ENCODE data around the gene TUSC1.

The TUSC1 gene

DNA sequence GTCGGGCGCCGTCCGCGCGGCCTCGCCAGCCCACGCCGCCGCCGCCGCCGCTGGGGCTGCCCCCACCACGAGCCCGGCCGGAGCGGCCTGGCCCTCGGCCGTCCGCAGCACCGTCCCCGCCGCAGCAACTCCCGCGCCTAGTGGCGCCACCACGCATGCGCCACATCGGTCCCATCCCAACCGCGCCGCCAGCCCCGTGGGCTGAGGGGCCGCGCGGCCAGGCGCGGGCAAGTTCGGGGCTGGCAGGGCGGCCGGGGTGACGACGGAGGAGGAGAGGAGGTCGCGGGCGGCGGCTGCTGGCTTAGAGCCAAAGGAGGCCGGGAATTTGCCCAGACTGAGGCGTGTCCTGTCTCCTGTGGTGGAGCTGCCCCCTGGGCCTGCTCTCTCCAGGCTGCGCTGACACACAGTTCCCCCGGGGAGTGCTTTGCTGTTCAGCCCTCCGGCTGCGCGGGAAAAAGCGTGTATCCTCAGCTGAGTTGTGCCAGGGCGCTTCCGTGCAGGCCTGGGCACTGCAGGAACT lies at the start of gene TUSC1:
Gene TUSC1 (minus strand): TSS at position 298 of the 520 bp plus-strand sequence. CDS start 132 bp downstream, at position 166.
- peak within 1 kb of the TSS; percentile 94 for H3K27ac ChIP-seq
- TF ChIP-seq ZFX (IDR thresholded peaks at IDR 0.05): peak; percentile 71
- TF ChIP-seq, protein P1, sequence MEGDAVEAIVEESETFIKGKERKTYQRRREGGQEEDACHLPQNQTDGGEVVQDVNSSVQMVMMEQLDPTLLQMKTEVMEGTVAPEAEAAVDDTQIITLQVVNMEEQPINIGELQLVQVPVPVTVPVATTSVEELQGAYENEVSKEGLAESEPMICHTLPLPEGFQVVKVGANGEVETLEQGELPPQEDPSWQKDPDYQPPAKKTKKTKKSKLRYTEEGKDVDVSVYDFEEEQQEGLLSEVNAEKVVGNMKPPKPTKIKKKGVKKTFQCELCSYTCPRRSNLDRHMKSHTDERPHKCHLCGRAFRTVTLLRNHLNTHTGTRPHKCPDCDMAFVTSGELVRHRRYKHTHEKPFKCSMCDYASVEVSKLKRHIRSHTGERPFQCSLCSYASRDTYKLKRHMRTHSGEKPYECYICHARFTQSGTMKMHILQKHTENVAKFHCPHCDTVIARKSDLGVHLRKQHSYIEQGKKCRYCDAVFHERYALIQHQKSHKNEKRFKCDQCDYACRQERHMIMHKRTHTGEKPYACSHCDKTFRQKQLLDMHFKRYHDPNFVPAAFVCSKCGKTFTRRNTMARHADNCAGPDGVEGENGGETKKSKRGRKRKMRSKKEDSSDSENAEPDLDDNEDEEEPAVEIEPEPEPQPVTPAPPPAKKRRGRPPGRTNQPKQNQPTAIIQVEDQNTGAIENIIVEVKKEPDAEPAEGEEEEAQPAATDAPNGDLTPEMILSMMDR (conservative IDR thresholded peaks at IDR 0.05): no peak; the same call in 1 of the 2 replicates

DNA sequence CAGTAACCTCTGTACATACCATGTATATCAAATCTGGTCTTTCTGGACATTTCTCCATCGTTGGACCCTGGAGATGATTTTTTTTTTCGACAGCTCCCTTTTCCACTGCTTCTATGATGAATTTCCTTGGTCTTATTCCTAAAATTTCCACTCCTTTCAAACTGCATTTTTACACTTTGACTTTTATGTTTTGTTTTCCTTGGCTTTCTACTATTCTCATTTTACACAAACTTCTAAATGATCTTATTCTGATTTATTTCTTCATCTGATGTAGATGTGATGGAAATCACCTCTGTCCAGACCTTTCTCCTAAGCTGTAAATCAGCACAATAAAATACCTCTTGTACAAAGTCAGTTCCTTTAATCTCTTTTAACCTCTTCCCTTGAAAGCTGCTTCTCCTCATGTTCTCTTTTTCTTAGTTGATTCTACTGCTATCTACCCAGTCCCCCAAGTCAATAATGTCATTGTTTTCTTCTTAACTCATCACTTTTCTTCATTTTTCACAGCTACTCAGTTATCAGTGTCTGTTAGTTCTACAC lies 48.7 kb upstream of the TUSC1 start:
- TF ChIP-seq, protein P1 (conservative IDR thresholded peaks at IDR 0.05): no peak
- TF ChIP-seq ZFX (IDR thresholded peaks at IDR 0.05): no peak
- H3K27ac ChIP-seq: no peak overlapping the region

DNA sequence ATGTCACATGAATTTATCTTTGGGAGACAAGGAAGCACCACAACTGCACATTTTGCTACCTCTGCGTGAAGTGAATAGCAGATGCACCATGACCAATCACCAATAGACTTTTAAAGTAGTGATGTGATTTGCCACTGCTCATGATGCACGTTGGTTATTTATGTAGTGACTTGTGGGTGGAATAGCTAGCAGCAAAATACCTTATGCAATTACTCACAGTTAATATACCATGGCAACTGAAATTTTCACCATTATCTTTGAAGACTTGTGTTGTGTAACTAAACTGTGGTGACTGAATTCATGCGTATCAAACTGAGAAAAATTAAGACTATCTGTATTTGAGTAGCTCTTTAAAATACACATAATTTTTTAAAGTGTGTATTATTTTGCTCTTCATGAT lies 46.2 kb upstream of the TUSC1 start:
- H3K27ac ChIP-seq: no peak overlapping the region
- TF ChIP-seq ZFX (IDR thresholded peaks at IDR 0.05): no peak
- TF ChIP-seq, protein P1 (conservative IDR thresholded peaks at IDR 0.05): no peak

DNA sequence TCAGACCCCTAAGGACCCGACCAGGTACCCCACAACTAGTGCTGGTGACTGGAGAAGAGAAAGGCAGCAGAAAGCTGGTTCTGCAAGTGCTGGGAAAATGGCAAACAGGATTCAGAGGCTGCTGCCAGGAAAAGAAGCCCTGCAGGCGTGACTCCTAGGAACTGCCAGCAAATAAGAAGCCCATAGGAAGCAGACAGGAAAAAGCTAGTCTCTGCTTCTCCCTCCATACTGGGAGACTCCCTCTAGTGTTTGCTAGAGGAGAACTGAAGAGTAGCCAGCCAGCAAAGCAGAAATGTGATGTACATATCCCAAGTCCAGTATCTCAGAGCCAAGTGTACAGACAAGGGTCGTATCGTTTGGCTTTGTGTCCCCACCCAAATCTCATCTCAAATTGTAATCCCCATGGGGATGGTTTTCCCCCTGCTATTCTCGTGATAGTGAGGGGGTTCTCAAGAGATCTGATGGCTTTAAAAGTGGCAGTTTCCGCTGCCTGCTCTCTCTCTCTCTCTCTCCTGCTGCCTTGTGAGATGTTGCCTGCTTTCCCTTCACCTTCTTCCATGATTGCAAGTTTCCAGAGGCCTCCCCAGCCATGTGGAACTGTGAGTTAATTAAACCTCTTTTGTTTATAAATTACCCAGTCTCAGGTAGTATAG lies 38.1 kb upstream of the TUSC1 start:
- no peak overlapping the region for H3K27ac ChIP-seq
- TF ChIP-seq, protein P1 (conservative IDR thresholded peaks at IDR 0.05): peak; percentile 85
- TF ChIP-seq ZFX (IDR thresholded peaks at IDR 0.05): no peak

DNA sequence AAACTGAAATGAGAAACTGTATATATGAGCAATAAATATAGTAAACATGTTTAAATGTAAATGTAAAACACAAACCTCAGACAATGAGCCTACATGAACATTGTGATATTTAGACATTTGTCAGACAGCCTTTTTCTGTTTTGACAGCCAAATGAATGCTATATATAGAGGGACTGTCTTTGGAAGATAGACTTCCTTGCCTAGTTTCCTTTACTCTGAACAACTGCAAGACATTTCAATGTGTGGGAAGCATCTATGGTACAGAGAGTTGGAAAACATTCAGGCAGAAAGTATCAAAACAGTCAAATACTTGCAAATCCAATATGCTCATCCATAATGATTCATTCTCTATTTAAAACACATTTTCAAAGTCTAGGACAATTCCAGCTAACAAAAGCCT lies 31.7 kb upstream of the TUSC1 start:
- no peak for TF ChIP-seq ZFX (IDR thresholded peaks at IDR 0.05)
- TF ChIP-seq, protein P1 (conservative IDR thresholded peaks at IDR 0.05): no peak
- no peak overlapping the region for H3K27ac ChIP-seq

DNA sequence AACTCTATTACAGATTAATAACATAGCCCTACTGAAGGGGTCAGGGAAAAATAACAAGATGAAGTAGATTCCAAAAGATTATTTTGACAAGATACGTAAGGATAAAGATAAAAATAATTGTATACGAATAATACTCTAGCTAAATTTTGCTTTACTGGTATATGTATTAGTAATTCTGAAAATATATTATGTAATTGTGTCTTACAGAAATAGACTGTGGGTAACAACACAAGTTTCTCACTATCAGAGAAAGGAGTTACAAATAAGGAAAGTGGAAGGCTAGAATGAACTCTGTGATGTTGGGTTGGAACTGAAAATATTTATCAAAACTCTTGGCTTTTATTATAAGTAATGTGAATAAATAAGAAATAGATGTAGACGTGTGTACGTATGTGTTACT lies 26.6 kb upstream of the TUSC1 start:
- no peak for TF ChIP-seq ZFX (IDR thresholded peaks at IDR 0.05)
- TF ChIP-seq, protein P1 (conservative IDR thresholded peaks at IDR 0.05): no peak

DNA sequence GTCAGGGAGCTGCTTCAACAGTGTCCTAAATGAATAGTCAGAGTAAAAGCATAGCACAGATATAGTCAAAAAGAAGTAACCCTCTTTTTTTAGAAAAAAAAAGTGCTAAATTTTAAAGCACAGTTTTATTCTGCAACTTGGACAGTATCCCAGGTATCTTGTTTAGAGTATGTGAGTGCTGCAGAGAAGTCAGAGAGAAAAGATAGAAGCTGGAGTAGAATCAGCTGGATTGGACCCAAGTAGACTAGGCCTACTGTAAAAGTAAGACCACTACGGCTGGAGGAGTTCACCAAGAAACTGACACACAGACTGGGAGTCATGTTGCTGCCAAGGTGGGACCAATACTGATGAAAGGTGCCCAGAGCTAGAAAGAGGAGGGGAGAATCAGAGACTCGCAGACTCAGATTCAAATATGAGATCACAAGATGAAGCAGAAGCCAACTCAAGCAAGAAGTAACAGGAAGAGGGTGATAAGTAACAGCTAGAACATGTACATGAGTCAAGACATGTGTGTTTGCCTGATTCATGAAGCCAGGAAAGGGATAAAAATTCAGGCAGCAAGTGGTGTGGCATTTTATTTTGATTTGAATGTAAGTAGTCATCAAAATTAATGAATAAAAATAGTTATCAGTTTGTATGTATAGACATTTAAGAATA lies 25.6 kb upstream of the TUSC1 start:
- no peak for TF ChIP-seq ZFX (IDR thresholded peaks at IDR 0.05)
- TF ChIP-seq, protein P1 (conservative IDR thresholded peaks at IDR 0.05): no peak

More for the DNA sequence above, 26.6 kb upstream of the TUSC1 start:
- no peak overlapping the region for H3K27ac ChIP-seq

More for the DNA sequence above, 25.6 kb upstream of the TUSC1 start:
- no peak overlapping the region for H3K27ac ChIP-seq
